ENCODE measurements around the gene SLITRK3. TPM values are rescaled to one million over a fixed set of nuclear protein-coding genes. Genes with fewer than 3 reads are reported as not detected.
"Not testable (repeated sequence)": the region's sequence is repeated elsewhere in the genome, so short reads cannot be mapped to it uniquely, and the experiment has no call there.

The SLITRK3 gene
- polyA plus RNA-seq, 1 experiment: not detected

DNA sequence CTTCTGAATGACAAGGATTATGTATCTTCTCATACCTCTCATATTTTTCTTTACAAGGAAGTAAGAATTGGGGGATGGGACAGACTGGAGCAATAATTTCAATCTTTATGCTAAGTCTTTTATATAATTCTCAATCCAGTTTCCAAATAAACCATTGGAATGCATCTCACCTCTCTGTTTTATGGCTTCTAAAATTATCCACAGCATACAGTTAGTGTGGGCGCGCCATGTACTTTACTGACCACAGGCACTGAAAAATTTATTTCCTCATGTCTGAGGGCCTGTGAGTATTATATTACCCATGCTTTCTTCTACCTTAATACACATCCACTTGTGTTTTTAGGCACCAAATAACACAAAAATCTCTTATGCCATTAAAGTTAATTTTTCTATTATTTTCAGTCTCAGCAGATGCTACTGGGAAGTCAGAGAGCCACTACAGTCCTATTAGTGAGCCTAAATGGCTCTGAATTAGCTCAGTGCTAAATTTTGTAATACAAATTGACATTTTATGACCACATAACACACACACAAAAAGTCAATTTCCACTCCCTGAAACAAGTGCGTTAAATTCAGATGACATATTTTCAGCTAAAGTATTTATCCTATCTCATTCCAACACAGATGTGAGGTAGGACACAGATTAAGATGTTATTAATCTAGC is 39.3 kb downstream of the SLITRK3 start:
- H3K27ac ChIP-seq (ENCODE audit: low read depth, low read length): no peak overlapping the region
- peaks cover 3% of the 10 kb centered on the region; the same call in 1 of the 2 replicates for H3K9me3 ChIP-seq (ENCODE audit: control insufficient read depth, insufficient read depth, low read length)
- TF ChIP-seq, protein P1, sequence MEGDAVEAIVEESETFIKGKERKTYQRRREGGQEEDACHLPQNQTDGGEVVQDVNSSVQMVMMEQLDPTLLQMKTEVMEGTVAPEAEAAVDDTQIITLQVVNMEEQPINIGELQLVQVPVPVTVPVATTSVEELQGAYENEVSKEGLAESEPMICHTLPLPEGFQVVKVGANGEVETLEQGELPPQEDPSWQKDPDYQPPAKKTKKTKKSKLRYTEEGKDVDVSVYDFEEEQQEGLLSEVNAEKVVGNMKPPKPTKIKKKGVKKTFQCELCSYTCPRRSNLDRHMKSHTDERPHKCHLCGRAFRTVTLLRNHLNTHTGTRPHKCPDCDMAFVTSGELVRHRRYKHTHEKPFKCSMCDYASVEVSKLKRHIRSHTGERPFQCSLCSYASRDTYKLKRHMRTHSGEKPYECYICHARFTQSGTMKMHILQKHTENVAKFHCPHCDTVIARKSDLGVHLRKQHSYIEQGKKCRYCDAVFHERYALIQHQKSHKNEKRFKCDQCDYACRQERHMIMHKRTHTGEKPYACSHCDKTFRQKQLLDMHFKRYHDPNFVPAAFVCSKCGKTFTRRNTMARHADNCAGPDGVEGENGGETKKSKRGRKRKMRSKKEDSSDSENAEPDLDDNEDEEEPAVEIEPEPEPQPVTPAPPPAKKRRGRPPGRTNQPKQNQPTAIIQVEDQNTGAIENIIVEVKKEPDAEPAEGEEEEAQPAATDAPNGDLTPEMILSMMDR (IDR thresholded peaks at IDR 0.05; ENCODE audit: low read depth, low read length): no peak
- CTCF ChIA-PET: interaction anchor here (0.6 kb wide), 1 partner anchor 819 kb away, joined by 3 read pairs; no protein-coding TSS in a partner anchor
- no peak for DNase-seq (ENCODE audit: low read depth, low spot score)
- POLR2A ChIA-PET: no interaction called here
- H3K4me3 ChIP-seq (ENCODE audit: low read depth, low read length): no peak overlapping the region
- no peaks in the 10 kb centered on the region for H3K27me3 ChIP-seq (ENCODE audit: control insufficient read depth, insufficient read depth, low read length)

DNA sequence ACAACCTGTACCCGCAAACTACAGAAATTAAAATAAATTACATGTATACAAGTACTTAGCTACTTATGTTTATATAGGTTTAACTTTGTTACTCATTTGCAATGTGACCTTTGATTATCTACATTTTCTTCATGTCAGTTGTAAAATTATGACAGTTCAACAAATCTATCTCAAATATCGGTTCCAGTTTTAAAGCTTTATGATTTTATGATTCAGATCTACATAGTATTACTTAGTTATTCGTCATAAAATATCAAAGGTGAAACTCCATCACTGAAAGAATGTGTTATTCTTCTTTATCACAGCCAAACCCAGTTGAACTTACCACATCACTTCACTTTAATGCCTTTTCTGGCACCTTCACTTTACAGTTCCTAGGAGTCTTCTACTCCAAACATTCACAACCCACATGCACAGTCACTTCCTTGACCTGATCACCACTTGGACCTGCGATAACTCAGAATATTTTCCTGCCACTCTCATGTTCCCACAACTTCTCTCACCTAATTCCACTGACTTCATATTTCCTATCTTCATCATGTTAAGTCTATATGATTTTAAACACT is 47.2 kb downstream of the SLITRK3 start:
- Histone ChIP-seq H3K4me3 (ENCODE audit: low read depth, low read length) (no peak overlapping the region), H3K27me3 (ENCODE audit: control insufficient read depth, insufficient read depth, low read length) (no peaks in the 10 kb centered on the region), H3K27ac (ENCODE audit: low read depth, low read length) (no peak overlapping the region), H3K9me3 (ENCODE audit: control insufficient read depth, insufficient read depth, low read length) (no peaks in the 10 kb centered on the region)
- DNase-seq (ENCODE audit: low read depth, low spot score): no peak
- TF ChIP-seq, protein P1 (IDR thresholded peaks at IDR 0.05; ENCODE audit: low read depth, low read length): no peak
- ChIA-PET CTCF (no interaction called here), POLR2A (no interaction called here)

DNA sequence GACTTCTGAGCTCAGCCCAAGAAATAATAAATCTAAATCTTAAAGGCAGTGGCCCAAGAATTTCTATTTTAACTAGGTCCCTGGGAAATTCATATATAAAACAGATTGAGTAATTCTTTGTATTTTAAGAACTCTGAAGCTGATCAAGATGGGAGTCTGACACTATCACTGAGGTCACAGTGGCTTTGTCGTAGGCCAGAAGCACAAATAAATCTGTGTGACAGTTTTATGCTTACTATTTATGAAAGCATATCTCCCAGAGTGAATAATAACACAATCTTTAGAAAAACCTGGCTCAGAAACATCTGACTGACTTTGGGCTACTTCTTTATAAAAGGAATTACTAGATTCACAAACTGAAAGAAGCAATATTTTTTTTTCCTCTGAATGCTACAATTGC is 51.9 kb downstream of the SLITRK3 start:
- Histone ChIP-seq H3K27ac (ENCODE audit: low read depth, low read length) (no peak overlapping the region), H3K9me3 (ENCODE audit: control insufficient read depth, insufficient read depth, low read length) (peaks cover 9% of the 10 kb centered on the region), H3K27me3 (ENCODE audit: control insufficient read depth, insufficient read depth, low read length) (no peaks in the 10 kb centered on the region), H3K4me3 (ENCODE audit: low read depth, low read length) (no peak overlapping the region)
- TF ChIP-seq, protein P1 (IDR thresholded peaks at IDR 0.05; ENCODE audit: low read depth, low read length): no peak
- DNase-seq (ENCODE audit: low read depth, low spot score): no peak
- ChIA-PET CTCF (no interaction called here), POLR2A (no interaction called here)

DNA sequence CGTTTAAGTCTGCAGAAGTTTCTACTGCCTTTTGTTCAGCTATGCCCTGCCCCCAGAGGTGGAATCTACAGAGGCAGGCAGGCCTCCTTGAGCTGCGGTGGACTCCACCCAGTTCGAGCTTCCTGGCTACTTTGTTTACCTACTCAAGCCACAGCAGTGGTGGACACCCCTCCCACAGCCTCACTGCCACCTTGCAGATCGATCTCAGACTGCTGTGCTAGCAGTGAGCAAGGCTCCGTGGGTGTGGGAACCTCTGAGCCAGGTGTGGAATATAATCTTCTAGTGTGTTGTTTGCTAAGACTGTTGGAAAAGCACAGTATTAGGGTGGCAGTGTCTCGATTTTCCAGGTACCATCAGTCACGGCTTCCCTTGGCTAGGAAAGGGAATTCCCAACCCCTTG is 56.3 kb downstream of the SLITRK3 start:
- H3K9me3 ChIP-seq (ENCODE audit: control insufficient read depth, insufficient read depth, low read length); H3K4me3 ChIP-seq (ENCODE audit: low read depth, low read length); H3K27ac ChIP-seq (ENCODE audit: low read depth, low read length); POLR2A ChIA-PET; H3K27me3 ChIP-seq (ENCODE audit: control insufficient read depth, insufficient read depth, low read length); DNase-seq (ENCODE audit: low read depth, low spot score); CTCF ChIA-PET: not testable (repeated sequence)

Other genes with a start within 250 kb of the SLITRK3 start
- not detected in 2 replicates for gene SI, start 117.9 kb downstream of the SLITRK3 start, polyA plus RNA-seq (2011; rRNA removed)

Data from AG04450 (cell line).